Measurements from ENCODE around the gene MYH7. TPM values are rescaled to one million over a fixed set of nuclear protein-coding genes. Genes with fewer than 3 reads are reported as not detected.

MYH7 gene
- total RNA-seq, 1 donor from 2014 or later, result not detected

GRCh38 chr14:23449314-23449713 is 13.9 kb upstream of the MYH7 start:
- DNase-seq (ENCODE audit: low spot score), result peak; percentile 45

GRCh38 chr14:23447361-23448350 is 12.2 kb upstream of the MYH7 start:
- no peak for DNase-seq (ENCODE audit: low spot score)

- no peak for DNase-seq (ENCODE audit: low spot score)
Measured at GRCh38 chr14:23446291-23446851, 10.9 kb upstream of the MYH7 start.

GRCh38 chr14:23445773-23446172 is 10.3 kb upstream of the MYH7 start:
- no peak for DNase-seq (ENCODE audit: low spot score)

GRCh38 chr14:23444314-23444713 is 8.9 kb upstream of the MYH7 start:
- DNase-seq (ENCODE audit: low spot score), result no peak

- no peak for DNase-seq (ENCODE audit: low spot score)
Measured at GRCh38 chr14:23443881-23444280, 8.4 kb upstream of the MYH7 start.

GRCh38 chr14:23443411-23443812 is 8.0 kb upstream of the MYH7 start:
- no peak for DNase-seq (ENCODE audit: low spot score)

GRCh38 chr14:23442721-23443356 is 7.4 kb upstream of the MYH7 start:
- no peak for DNase-seq (ENCODE audit: low spot score)

- peak; percentile 33 for DNase-seq (ENCODE audit: low spot score)
Measured at GRCh38 chr14:23441076-23441475, 5.6 kb upstream of the MYH7 start.

- DNase-seq (ENCODE audit: low spot score), result peak; percentile 75
Measured at GRCh38 chr14:23439107-23439835, 3.8 kb upstream of the MYH7 start.

- peak; percentile 72 for DNase-seq (ENCODE audit: low spot score)
Measured at GRCh38 chr14:23438101-23438971, 2.9 kb upstream of the MYH7 start.

- peak; percentile 57 for DNase-seq (ENCODE audit: low spot score)
Measured at GRCh38 chr14:23437133-23438100, 2.0 kb upstream of the MYH7 start.

GRCh38 chr14:23436327-23437132 is 1.1 kb upstream of the MYH7 start:
- peak; percentile 62 for DNase-seq (ENCODE audit: low spot score)

- peak; percentile 12 for DNase-seq (ENCODE audit: low spot score)
Measured at GRCh38 chr14:23434488-23435222, 805 bp downstream of the MYH7 start.

- DNase-seq (ENCODE audit: low spot score), result peak; percentile 82
Measured at GRCh38 chr14:23433457-23433856, 2.0 kb downstream of the MYH7 start.

GRCh38 chr14:23432946-23433345 is 2.5 kb downstream of the MYH7 start:
- DNase-seq (ENCODE audit: low spot score), result peak; percentile 57

GRCh38 chr14:23432102-23432925 is 3.1 kb downstream of the MYH7 start:
- DNase-seq (ENCODE audit: low spot score), result peak; percentile 57
